PC-9 (cell line): ENCODE measurements around the gene LONP2.

Experiments used
- EZH2 ChIP-seq: fragments of 200-600 bp; sonication (generic); IDR thresholded peaks from 2 replicates; pipeline ENCODE4 v1.8.0; 2017; ENCODE audit warnings: antibody characterized with exemption, low read depth
- TF ChIP-seq, protein P1 (sequence below): fragments of 200-600 bp; sonication (generic); conservative IDR thresholded peaks from 2 replicates; pipeline ENCODE4 v1.6.1; 2017; ENCODE audit warnings: mixed run types, antibody characterized with exemption, mild to moderate bottlenecking, moderate library complexity

DNA sequence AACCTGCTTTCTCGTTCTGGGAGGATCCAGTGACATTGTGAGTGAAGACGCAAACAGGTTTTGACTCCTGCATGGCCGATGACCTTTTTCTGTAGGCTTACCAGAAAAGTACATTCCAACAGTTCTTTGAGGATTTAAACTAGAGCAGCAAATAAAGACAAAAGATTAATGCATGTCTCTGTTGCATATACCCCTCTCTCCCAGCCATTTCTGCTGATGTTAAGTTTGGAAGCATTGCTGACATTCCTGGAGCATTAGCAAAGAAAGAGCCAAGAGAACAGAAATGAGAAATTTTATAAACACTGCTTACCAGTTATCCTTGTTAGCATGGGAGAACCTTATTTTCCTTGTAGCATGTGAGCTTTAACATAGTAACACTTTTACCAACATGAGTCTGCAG lies 91.9 kb downstream of the LONP2 start:
- TF ChIP-seq, protein P1, sequence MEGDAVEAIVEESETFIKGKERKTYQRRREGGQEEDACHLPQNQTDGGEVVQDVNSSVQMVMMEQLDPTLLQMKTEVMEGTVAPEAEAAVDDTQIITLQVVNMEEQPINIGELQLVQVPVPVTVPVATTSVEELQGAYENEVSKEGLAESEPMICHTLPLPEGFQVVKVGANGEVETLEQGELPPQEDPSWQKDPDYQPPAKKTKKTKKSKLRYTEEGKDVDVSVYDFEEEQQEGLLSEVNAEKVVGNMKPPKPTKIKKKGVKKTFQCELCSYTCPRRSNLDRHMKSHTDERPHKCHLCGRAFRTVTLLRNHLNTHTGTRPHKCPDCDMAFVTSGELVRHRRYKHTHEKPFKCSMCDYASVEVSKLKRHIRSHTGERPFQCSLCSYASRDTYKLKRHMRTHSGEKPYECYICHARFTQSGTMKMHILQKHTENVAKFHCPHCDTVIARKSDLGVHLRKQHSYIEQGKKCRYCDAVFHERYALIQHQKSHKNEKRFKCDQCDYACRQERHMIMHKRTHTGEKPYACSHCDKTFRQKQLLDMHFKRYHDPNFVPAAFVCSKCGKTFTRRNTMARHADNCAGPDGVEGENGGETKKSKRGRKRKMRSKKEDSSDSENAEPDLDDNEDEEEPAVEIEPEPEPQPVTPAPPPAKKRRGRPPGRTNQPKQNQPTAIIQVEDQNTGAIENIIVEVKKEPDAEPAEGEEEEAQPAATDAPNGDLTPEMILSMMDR, result no peak
- no peak for TF ChIP-seq EZH2
